OCI-LY3 (cell line): ENCODE data around the gene DENND1A.
"Not testable (repeated sequence)": the region's sequence is repeated elsewhere in the genome, so short reads cannot be mapped to it uniquely, and the experiment has no call there.

Source experiments
- H2AFZ ChIP-seq: fragments of 200-600, 300-600 bp; shearing (Covaris generic); 2 replicates; pipeline ENCODE4 v1.6.0; 2014; ENCODE audit warnings: antibody characterized with exemption, low read depth, low read length
- H3K27ac ChIP-seq: fragments of 200-600, 300-600 bp; sonication (generic); 2 replicates; pipeline ENCODE4 v1.5.1; 2014; ENCODE audit warnings: mild to moderate bottlenecking, low read length, moderate library complexity, mixed read lengths
- H3K27me3 ChIP-seq: fragments of 200-600, 300-600 bp; sonication (generic); 2 replicates; pipeline ENCODE4 v1.6.1; 2014; ENCODE audit warnings: low read depth, low read length, mixed read lengths
- H3K36me3 ChIP-seq: fragments of 200-600, 300-600 bp; sonication (generic); replicated peaks from 2 replicates; pipeline ENCODE3; 2014; ENCODE audit warnings: low read depth, low read length, mixed read lengths
- H3K4me1 ChIP-seq: fragments of 300-600, 200-600 bp; sonication (generic); 2 replicates; pipeline ENCODE4 v1.6.1; 2014; ENCODE audit warnings: low read length, mixed read lengths
- H3K4me2 ChIP-seq: fragments of 200-600, 300-600 bp; sonication (generic); 2 replicates; pipeline ENCODE4 v1.6.1; 2014; ENCODE audit warnings: low read length, mixed read lengths
- H3K4me3 ChIP-seq: fragments of 300-600, 200-600 bp; sonication (generic); 2 replicates; pipeline ENCODE4 v1.5.1; 2014; ENCODE audit warnings: antibody characterized with exemption, mild to moderate bottlenecking, low read length, moderate library complexity
- H3K79me2 ChIP-seq: fragments of 300-600, 200-600 bp; shearing (Covaris generic); 2 replicates; pipeline ENCODE4 v1.6.1; 2014; ENCODE audit warnings: mild to moderate bottlenecking, low read length, mixed read lengths
- H3K9ac ChIP-seq: fragments of 300-600, 200-600 bp; shearing (Covaris generic); 2 replicates; pipeline ENCODE4 v1.6.0; 2014; ENCODE audit warnings: mild to moderate bottlenecking, low read length, moderate library complexity
- H3K9me3 ChIP-seq: fragments of 200-600, 300-600 bp; shearing (Covaris generic); 2 replicates; pipeline ENCODE4 v1.6.1; 2014; ENCODE audit warnings: low read length, mixed read lengths; ENCODE audit not compliant: insufficient read depth
- H4K20me1 ChIP-seq: fragments of 200-600, 300-600 bp; sonication (generic); 2 replicates; pipeline ENCODE4 v1.6.1; 2016; ENCODE audit warnings: low read length, mixed read lengths; ENCODE audit not compliant: insufficient read depth
- EZH2phosphoT487 ChIP-seq: fragments of 200-600 bp; shearing (Covaris generic); IDR thresholded peaks from 2 replicates; pipeline ENCODE4 v1.6.1; 2018; ENCODE audit warnings: antibody characterized with exemption, mixed run types, low read depth
- TF ChIP-seq, protein P1 (sequence below): fragments of 200-600, 300-600 bp; sonication (generic); IDR thresholded peaks from 2 replicates; pipeline ENCODE4 v1.5.1; 2014; ENCODE audit warnings: antibody characterized with exemption, low read length, low read depth

The DENND1A gene

DNA sequence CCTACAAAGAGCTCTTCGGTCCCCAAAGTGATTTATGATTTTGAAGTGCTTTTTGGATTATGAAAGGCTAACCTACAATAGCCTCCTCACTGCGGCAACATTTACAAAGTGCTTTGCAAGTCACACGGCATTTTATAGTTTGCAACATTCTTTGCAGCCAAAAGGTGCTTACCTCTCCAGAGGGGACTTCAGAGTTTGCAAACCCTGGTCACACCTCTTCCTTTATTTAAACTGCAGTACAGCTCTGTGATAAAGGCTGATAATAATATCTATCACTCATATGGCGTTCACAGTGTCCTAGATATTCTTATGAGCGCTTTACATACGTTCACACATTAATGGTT lies 594.0 kb downstream of the DENND1A start:
- Histone ChIP-seq H3K9me3 (no peaks in the 10 kb centered on the region; the same call in 1 of the 2 replicates), H3K4me2 (no peak overlapping the region), H3K4me1 (peaks cover 24% of the 10 kb centered on the region), H3K9ac (no peak overlapping the region), H3K27me3 (no peaks in the 10 kb centered on the region; the same call in 1 of the 2 replicates), H4K20me1 (no peaks in the 10 kb centered on the region), H3K4me3 (no peak overlapping the region), H3K27ac (no peak overlapping the region), H2AFZ (no peak overlapping the region), H3K79me2 (no peaks in the 10 kb centered on the region), H3K36me3 (no peaks in the 10 kb centered on the region)
- TF ChIP-seq, protein P1, sequence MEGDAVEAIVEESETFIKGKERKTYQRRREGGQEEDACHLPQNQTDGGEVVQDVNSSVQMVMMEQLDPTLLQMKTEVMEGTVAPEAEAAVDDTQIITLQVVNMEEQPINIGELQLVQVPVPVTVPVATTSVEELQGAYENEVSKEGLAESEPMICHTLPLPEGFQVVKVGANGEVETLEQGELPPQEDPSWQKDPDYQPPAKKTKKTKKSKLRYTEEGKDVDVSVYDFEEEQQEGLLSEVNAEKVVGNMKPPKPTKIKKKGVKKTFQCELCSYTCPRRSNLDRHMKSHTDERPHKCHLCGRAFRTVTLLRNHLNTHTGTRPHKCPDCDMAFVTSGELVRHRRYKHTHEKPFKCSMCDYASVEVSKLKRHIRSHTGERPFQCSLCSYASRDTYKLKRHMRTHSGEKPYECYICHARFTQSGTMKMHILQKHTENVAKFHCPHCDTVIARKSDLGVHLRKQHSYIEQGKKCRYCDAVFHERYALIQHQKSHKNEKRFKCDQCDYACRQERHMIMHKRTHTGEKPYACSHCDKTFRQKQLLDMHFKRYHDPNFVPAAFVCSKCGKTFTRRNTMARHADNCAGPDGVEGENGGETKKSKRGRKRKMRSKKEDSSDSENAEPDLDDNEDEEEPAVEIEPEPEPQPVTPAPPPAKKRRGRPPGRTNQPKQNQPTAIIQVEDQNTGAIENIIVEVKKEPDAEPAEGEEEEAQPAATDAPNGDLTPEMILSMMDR, result no peak
- no peak for TF ChIP-seq EZH2phosphoT487

DNA sequence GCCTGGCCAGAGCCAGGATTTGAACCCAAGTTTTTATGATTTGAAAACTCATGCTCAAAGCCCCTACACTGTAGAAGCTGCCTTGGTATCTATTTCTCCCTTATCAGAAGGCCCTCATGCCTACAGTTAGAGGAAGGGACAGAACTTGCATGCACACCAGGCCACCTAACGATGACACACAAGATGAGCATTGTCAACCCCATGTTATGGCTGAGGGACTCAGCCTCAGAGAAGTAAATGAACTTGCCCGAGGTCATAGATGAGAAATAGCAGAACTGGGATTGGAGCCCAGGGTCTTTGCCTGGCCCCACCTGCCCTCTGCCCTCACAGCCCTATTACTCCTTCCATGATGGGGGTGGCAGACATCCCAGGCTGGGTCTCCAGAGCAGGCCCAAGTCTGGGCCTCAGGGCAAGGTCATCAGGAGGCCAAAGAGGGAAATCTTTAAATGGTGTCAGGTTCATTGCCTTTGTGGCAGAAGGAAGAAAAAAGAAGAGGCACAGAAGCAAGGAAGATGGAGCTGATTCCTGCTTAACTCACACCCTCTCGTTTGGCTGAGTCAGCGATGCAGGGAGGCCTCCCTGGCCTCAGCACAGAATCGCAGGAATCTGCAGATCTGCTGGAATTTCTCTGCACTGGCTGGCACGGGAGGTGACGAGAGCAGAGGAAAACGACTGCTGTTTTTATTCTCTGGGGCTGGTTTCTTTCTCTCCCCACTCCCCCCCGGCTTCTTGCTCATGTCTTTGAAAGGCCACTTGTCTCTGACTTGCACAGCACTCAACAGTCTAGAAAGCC lies 594.5 kb downstream of the DENND1A start:
- Histone ChIP-seq H3K27me3 (no peaks in the 10 kb centered on the region; the same call in 1 of the 2 replicates), H3K9me3 (no peaks in the 10 kb centered on the region; the same call in 1 of the 2 replicates), H2AFZ (no peak overlapping the region), H4K20me1 (no peaks in the 10 kb centered on the region), H3K79me2 (no peaks in the 10 kb centered on the region), H3K4me1 (peaks cover 19% of the 10 kb centered on the region), H3K27ac (no peak overlapping the region), H3K36me3 (no peaks in the 10 kb centered on the region), H3K4me3 (no peak overlapping the region), H3K9ac (no peak overlapping the region), H3K4me2 (no peak overlapping the region)
- TF ChIP-seq, protein P1, result no peak
- no peak for TF ChIP-seq EZH2phosphoT487

DNA sequence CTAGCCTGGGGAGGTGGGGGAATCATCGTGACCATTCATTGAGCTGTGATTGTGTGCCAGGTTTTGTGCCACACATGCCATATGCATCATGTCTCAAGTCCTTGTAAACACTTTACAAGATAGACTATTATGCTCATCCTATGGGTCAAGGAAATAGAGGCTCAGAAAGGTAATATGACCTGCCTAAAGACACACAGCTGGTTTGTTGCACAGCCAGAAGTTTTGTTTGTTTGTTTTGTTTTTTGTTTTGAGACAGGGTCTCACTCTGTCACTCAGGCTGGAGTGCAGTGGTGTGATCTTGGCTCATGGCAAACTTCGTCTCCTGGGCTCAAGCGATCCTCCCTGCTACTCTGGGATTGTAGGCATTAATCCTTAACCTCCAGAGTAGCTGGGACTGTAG lies 595.3 kb downstream of the DENND1A start:
- Histone ChIP-seq H3K27ac (no peak overlapping the region), H3K4me2 (no peak overlapping the region), H3K4me1 (peaks cover 12% of the 10 kb centered on the region), H4K20me1 (no peaks in the 10 kb centered on the region), H3K27me3 (no peaks in the 10 kb centered on the region; the same call in 1 of the 2 replicates), H3K9ac (no peak overlapping the region), H2AFZ (no peak overlapping the region), H3K4me3 (no peak overlapping the region), H3K36me3 (no peaks in the 10 kb centered on the region), H3K79me2 (no peaks in the 10 kb centered on the region), H3K9me3 (no peaks in the 10 kb centered on the region; the same call in 1 of the 2 replicates)
- no peak for TF ChIP-seq EZH2phosphoT487
- TF ChIP-seq, protein P1, result no peak

DNA sequence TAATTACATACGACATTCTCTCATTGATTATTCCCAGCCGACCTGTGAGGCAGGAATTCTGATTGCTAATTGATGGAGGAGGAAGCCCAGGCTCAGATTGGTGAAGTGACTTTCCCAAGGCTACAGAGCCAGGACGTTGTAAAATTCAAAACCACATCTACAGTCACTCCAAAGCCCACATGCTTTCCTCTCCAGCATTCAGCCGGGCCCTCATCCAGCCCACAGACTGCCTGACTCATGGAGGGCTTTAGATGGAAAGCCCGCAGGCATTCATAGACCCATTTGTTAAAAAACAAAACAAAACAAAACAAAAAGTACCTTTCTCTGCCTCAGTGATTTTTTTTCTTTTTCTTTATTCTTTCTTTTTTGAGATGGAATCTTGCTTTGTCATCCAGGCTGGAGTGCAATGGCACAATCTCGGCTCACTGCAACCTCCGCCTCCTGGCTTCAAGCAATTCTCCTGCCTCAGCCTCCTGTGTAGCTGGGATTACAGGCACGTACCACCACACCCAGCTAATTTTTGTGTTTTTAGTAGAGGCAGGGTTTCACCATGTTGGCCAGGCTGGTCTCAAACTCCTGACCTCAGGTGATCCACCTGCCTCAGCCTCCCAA lies 596.8 kb downstream of the DENND1A start:
- not testable (repeated sequence) for H3K4me3 ChIP-seq, H3K36me3 ChIP-seq, H3K79me2 ChIP-seq, H3K4me2 ChIP-seq, H4K20me1 ChIP-seq, H3K27ac ChIP-seq, H3K4me1 ChIP-seq, H3K9ac ChIP-seq, H3K27me3 ChIP-seq, H2AFZ ChIP-seq, H3K9me3 ChIP-seq
